ENCODE data around the gene TFF3.
A peak's percentile ranks its signal among the peaks of the same experiment; 100 is the strongest.

Gene TFF3

DNA sequence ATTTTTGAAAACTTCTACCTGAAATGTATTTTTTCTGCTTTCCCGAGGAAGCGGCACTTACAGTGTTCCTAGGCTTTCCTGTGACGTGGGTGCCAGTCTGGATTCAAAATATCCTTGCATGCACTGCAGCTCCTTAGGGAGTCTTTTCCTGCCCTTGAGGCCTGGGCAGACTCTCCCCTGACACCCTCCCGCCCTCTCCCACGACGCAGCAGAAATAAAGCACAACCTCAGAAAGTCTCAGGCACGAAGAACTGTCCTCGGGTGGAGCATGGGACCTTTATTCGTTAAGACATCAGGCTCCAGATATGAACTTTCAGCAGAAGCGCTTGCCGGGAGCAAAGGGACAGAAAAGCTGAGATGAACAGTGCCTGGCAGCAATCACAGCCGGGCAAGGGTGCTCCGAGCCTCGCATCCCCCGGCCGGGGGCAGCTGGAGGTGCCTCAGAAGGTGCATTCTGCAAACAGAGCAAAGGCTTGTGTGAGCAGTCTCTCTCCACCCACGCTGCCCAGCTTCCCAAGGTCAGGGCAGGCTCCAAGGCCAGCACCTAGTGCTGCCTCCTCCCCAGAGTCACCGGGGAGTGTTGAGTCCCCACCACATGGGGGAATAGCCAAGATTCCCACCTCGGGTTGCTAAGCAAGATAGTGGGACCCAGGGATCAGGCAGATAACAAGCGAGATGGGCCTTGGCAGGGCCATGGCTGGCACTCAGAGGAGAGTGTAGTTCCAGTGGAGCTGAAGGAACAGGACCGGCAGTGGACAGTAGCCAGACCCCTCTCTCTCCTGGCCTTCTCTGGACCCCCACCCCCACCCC lies 3.2 kb downstream of the TFF3 start:
- Histone ChIP-seq H3K9me3 (ENCODE audit: control insufficient read depth, low read length) (no peaks in the 10 kb centered on the region), H3K4me2 (ENCODE audit: low read length) (no peak overlapping the region), H3K36me3 (ENCODE audit: control insufficient read depth, insufficient read depth, low read length) (no peaks in the 10 kb centered on the region), H3K9ac (no peak overlapping the region), H3K4me3 (ENCODE audit: low read depth, low read length) (no peak overlapping the region), H3K27ac (no peak overlapping the region), H3K79me2 (no peaks in the 10 kb centered on the region), H3K4me1 (peaks cover 6% of the 10 kb centered on the region), H3K27me3 (ENCODE audit: control insufficient read depth, insufficient read depth, low read length) (no peaks in the 10 kb centered on the region), H2AFZ (no peak overlapping the region)
- TF ChIP-seq, protein P1, sequence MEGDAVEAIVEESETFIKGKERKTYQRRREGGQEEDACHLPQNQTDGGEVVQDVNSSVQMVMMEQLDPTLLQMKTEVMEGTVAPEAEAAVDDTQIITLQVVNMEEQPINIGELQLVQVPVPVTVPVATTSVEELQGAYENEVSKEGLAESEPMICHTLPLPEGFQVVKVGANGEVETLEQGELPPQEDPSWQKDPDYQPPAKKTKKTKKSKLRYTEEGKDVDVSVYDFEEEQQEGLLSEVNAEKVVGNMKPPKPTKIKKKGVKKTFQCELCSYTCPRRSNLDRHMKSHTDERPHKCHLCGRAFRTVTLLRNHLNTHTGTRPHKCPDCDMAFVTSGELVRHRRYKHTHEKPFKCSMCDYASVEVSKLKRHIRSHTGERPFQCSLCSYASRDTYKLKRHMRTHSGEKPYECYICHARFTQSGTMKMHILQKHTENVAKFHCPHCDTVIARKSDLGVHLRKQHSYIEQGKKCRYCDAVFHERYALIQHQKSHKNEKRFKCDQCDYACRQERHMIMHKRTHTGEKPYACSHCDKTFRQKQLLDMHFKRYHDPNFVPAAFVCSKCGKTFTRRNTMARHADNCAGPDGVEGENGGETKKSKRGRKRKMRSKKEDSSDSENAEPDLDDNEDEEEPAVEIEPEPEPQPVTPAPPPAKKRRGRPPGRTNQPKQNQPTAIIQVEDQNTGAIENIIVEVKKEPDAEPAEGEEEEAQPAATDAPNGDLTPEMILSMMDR (IDR thresholded peaks at IDR 0.05) = no peak

DNA sequence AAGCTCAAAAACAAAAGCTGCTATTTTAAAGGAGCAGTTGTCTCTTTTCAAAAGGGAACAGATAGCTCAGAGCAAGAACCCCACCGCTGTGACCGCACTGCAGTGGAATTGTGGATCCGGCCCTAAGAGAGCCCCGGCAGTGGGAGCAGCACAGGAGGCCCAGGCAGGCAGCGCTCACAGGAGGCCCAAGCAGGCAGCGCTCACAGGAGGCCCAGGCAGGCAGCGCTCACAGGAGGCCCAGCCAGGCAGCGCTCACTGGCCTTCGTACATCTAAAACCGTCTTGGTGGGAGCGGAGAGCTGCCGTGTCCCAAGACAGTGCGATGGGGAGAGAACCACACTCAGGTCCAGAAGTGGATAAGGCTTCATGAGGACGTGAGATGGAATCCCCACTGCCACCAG lies 4.0 kb downstream of the TFF3 start:
- Histone ChIP-seq H3K9me3 (ENCODE audit: control insufficient read depth, low read length) (no peaks in the 10 kb centered on the region), H3K9ac (no peak overlapping the region), H3K79me2 (no peaks in the 10 kb centered on the region), H3K4me3 (ENCODE audit: low read depth, low read length) (no peak overlapping the region), H3K27ac (no peak overlapping the region), H3K27me3 (ENCODE audit: control insufficient read depth, insufficient read depth, low read length) (no peaks in the 10 kb centered on the region), H3K36me3 (ENCODE audit: control insufficient read depth, insufficient read depth, low read length) (no peaks in the 10 kb centered on the region), H3K4me2 (ENCODE audit: low read length) (no peak overlapping the region), H2AFZ (no peak overlapping the region), H3K4me1 (peaks cover 6% of the 10 kb centered on the region)
- TF ChIP-seq, protein P1 (IDR thresholded peaks at IDR 0.05) = no peak

DNA sequence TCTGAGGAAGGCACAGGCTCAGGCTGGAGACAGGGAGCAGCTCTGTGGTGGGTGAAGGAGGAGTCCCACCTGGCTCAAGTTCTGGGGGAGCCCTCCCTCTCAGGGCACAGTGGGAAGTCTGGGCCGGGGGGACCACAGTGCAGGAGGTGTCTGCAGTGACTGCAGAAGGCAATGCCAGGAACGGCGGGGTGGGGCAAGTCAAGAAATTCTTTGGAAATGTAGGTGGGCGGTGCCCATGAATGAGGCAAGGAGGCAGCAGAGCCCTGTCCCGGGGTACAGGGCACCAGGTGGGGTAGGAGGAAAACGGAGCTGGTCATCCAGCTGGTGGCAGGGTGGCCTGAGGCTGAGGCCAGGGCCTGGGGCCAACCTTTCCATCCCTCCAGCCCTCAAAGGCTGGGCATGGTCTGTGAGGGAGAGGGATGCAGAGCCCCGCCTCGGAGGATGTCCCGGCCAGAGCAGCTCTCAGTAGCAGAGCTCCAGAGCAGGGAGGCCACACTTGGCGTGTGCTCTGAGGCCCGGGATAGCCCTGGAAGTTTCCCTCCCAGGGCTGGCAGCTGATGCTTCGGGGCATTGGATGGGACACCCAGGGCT lies 4.7 kb downstream of the TFF3 start:
- Histone ChIP-seq H3K9ac (no peak overlapping the region), H3K4me1 (peaks cover 6% of the 10 kb centered on the region), H3K27ac (no peak overlapping the region)

DNA sequence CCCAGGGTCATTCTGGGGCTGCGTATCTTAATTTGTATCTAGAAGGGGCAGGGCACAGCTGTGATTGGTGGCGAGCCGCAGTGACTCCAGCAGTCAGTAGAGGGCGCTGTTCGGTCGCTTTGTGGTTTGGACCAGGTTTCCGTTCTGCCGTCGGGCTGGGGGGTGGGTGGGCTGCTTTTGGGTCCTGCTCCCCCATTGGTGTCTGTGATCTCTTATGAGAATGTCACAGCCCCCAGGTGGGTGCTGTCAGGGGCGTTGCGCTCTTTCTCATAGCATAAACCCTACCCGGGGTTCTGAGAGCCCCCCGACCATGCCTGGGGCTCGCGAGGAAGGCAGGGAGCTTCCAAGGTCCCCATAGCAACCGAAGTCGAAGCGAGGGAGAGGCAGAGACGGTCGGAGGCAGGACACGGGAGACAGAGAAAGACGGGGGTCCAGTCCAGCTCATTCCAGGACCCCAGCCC lies 5.4 kb downstream of the TFF3 start:
- no peak overlapping the region for H3K4me3 ChIP-seq (ENCODE audit: low read depth, low read length)
- no peaks in the 10 kb centered on the region for H3K79me2 ChIP-seq
- no peaks in the 10 kb centered on the region for H3K27me3 ChIP-seq (ENCODE audit: control insufficient read depth, insufficient read depth, low read length)
- no peak overlapping the region for H3K27ac ChIP-seq
- peaks cover 6% of the 10 kb centered on the region for H3K4me1 ChIP-seq
- no peak overlapping the region for H3K9ac ChIP-seq
- TF ChIP-seq, protein P1 (IDR thresholded peaks at IDR 0.05) = peak; percentile 37
- peak overlapping the region; percentile 5 for H3K4me2 ChIP-seq (ENCODE audit: low read length)
- H3K36me3 ChIP-seq (ENCODE audit: control insufficient read depth, insufficient read depth, low read length) = no peaks in the 10 kb centered on the region
- no peaks in the 10 kb centered on the region for H3K9me3 ChIP-seq (ENCODE audit: control insufficient read depth, low read length)
- peak overlapping the region; percentile 50 for H2AFZ ChIP-seq

More for the DNA sequence above, 4.7 kb downstream of the TFF3 start:
- Histone ChIP-seq H3K27me3 (ENCODE audit: control insufficient read depth, insufficient read depth, low read length) (no peaks in the 10 kb centered on the region), H3K79me2 (no peaks in the 10 kb centered on the region), H2AFZ (no peak overlapping the region), H3K4me3 (ENCODE audit: low read depth, low read length) (no peak overlapping the region), H3K36me3 (ENCODE audit: control insufficient read depth, insufficient read depth, low read length) (no peaks in the 10 kb centered on the region), H3K4me2 (ENCODE audit: low read length) (no peak overlapping the region), H3K9me3 (ENCODE audit: control insufficient read depth, low read length) (no peaks in the 10 kb centered on the region)
- TF ChIP-seq, protein P1 (IDR thresholded peaks at IDR 0.05) = no peak
